ENCODE results near the gene BRD7.

GRCh38 chr16:50400967-50401348, 32.2 kb upstream of the BRD7 start:
- TF ChIP-seq HMGXB4 (CRISPR knock-in tag; IDR thresholded peaks at IDR 0.05) (no peak), CTCF (IDR thresholded peaks at IDR 0.05) (no peak), USF2 (CRISPR knock-in tag; IDR thresholded peaks at IDR 0.05) (no peak), NFE2L1 (CRISPR knock-in tag; IDR thresholded peaks at IDR 0.05) (no peak)
